PC-9 (cell line): ENCODE measurements around the gene DUS1L. TPM values are rescaled to one million over a fixed set of nuclear protein-coding genes. Genes with fewer than 3 reads are reported as not detected.

Experiments used
- BruUV-seq: library from RNA; stranded (reverse); fragments of 400-500 nt; replicated peaks from 2 replicates; lab custom pipeline; 2021; lab: Mats Ljungman, UMichigan
- CTCF ChIA-PET: fragments of 300-600 bp; sonication (Branson Sonifier 250); formaldehyde crosslinking; loops from one replicate; lab custom pipeline; 2022; ENCODE audit warnings: antibody characterized with exemption; lab: Charles Lee
- POLR2A ChIA-PET: fragments of 300-600 bp; sonication (Branson Sonifier 250); formaldehyde crosslinking; loops from one replicate; lab custom pipeline; 2022; ENCODE audit warnings: antibody characterized with exemption; ENCODE audit not compliant: unreplicated experiment; lab: Charles Lee
- DNase-seq, 2 experiments: peaks; one replicate each; pipeline versions ENCODE4 v3.0.0 to v3.0.0-alpha.2; 2015 to 2022; ENCODE audit warnings: mixed read lengths in 1 of 2
- H2AFZ ChIP-seq: fragments of 200-600 bp; sonication (generic); 2 replicates; pipeline ENCODE4 v1.8.1; 2017; ENCODE audit warnings: antibody characterized with exemption
- H3F3A ChIP-seq: fragments of 200-600 bp; sonication (generic); 2 replicates; pipeline ENCODE4 v1.8.1; 2017; ENCODE audit warnings: antibody characterized with exemption, mild to moderate bottlenecking, low read depth; ENCODE audit not compliant: insufficient read depth
- H3K27ac ChIP-seq: fragments of 200-600 bp; sonication (generic); 2 replicates; pipeline ENCODE4 v1.6.1; 2016; ENCODE audit warnings: mixed run types
- H3K27me3 ChIP-seq: fragments of 200-600 bp; sonication (generic); 2 replicates; pipeline ENCODE4 v1.6.1; 2016; ENCODE audit warnings: low read depth, mixed run types; ENCODE audit not compliant: insufficient read depth
- H3K36me3 ChIP-seq: fragments of 200-600 bp; sonication (generic); 2 replicates; pipeline ENCODE4 v1.6.1; 2016; ENCODE audit warnings: low read depth, mixed run types
- H3K4me1 ChIP-seq: fragments of 200-600 bp; sonication (generic); replicated peaks from 2 replicates; pipeline ENCODE4 v1.6.1; 2016; ENCODE audit warnings: mixed run types; ENCODE audit not compliant: insufficient read depth
- H3K4me2 ChIP-seq: fragments of 200-600 bp; sonication (generic); 2 replicates; pipeline ENCODE4 v1.6.1; 2017; ENCODE audit warnings: mixed run types
- H3K4me3 ChIP-seq: fragments of 200-600 bp; sonication (generic); 2 replicates; pipeline ENCODE4 v1.6.1; 2016; ENCODE audit warnings: mixed run types
- H3K79me2 ChIP-seq: fragments of 200-600 bp; sonication (generic); 2 replicates; pipeline ENCODE4 v1.6.1; 2017; ENCODE audit warnings: low read depth, mixed run types
- H3K9me2 ChIP-seq: fragments of 200-600 bp; sonication (generic); 2 replicates; pipeline ENCODE4 v1.8.1; 2017; ENCODE audit warnings: mild to moderate bottlenecking; ENCODE audit not compliant: insufficient read depth
- H3K9me3 ChIP-seq: fragments of 200-600 bp; sonication (generic); 2 replicates; pipeline ENCODE4 v1.8.1; 2016; ENCODE audit warnings: low read depth; ENCODE audit not compliant: insufficient read depth
- H4K20me1 ChIP-seq: fragments of 200-600 bp; sonication (generic); 2 replicates; pipeline ENCODE4 v1.8.1; 2017; ENCODE audit not compliant: insufficient read depth
- EZH2 ChIP-seq: fragments of 200-600 bp; sonication (generic); IDR thresholded peaks from 2 replicates; pipeline ENCODE4 v1.8.0; 2017; ENCODE audit warnings: antibody characterized with exemption, low read depth
- intact Hi-C: fragments of 100-400 bp; cut with micrococcal nuclease; formaldehyde crosslinking; loops from one replicate; pipeline ENCODE4 v1.10.0; 2022; ENCODE audit not compliant: unreplicated experiment
- total RNA-seq: library from RNA; stranded (reverse); gene quantifications from 2 replicates; pipeline ENCODE4 v1.2.3, GENCODE V29; 2021
- TF ChIP-seq, protein P1 (sequence below): fragments of 200-600 bp; sonication (generic); conservative IDR thresholded peaks from 2 replicates; pipeline ENCODE4 v1.6.1; 2017; ENCODE audit warnings: mixed run types, antibody characterized with exemption, mild to moderate bottlenecking, moderate library complexity

DUS1L gene
- total RNA-seq, 1 experiment from 2014 or later: 138 TPM

DNA sequence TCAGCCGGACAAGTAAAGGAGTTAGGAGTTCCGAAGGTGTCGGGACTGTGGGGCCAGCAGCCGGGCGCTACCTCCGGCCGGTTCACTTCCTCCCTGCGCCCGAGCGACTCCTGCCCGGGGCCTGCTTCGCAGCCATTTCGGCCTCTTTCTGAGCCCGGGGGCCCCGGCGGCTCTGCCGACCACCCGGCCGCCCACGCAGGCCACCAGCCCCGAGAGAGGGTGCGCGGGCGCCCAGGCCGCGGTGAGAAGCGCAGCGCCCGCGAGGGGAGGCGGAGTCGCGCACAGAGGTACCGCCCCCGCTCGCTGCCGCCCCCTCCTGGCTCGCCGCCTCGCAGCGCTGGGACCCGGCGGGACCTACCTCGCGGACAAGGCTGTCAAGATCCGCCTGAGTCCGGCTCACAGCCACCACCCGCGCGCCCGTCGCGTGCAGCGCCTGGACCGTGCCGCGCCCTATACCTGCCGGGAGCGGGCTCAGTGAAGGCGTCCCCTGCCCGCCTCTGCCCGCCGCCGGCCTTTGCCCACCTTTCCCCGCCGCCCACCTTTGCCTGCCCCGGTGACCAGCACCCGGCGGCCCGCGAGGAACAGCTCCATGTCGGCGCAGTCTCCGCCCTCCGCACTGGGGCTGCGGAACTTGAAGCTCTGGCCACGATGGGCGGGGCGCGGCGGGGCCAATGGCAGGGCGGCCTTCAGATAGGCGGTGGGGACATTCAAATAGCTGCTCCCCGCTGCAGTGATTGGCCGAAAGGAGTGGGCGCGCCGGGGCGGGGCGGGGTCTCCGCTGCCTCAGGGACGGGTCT, 28.3 kb downstream of the DUS1L start, which contains the start of gene DCXR:
TSS of gene DCXR (minus strand) at position 606 of the 797 bp plus-strand sequence. CDS start at position 591, 15 bp downstream.
- H3K4me2 ChIP-seq: peak within 1 kb of the TSS; percentile 90
- H3K27ac ChIP-seq: no peak within 1 kb of the TSS
- TF ChIP-seq, protein P1, sequence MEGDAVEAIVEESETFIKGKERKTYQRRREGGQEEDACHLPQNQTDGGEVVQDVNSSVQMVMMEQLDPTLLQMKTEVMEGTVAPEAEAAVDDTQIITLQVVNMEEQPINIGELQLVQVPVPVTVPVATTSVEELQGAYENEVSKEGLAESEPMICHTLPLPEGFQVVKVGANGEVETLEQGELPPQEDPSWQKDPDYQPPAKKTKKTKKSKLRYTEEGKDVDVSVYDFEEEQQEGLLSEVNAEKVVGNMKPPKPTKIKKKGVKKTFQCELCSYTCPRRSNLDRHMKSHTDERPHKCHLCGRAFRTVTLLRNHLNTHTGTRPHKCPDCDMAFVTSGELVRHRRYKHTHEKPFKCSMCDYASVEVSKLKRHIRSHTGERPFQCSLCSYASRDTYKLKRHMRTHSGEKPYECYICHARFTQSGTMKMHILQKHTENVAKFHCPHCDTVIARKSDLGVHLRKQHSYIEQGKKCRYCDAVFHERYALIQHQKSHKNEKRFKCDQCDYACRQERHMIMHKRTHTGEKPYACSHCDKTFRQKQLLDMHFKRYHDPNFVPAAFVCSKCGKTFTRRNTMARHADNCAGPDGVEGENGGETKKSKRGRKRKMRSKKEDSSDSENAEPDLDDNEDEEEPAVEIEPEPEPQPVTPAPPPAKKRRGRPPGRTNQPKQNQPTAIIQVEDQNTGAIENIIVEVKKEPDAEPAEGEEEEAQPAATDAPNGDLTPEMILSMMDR: peak; percentile 61
- TF ChIP-seq EZH2: no peak
- no peaks in the 10 kb centered on the region for H3K36me3 ChIP-seq
- POLR2A ChIA-PET: interaction anchor here (0.5 to 0.9 kb wide), 7 partner anchors 22 to 685 kb away, joined by 4 to 8 read pairs (median 6); partner anchors contain the start of gene DUS1L
- peak; percentile 85 to 98 for DNase-seq
- 0 out of 2 replicates have a peak, but pooled peaks cover 6% of the 10 kb centered on the region for H3K4me1 ChIP-seq
- CTCF ChIA-PET: interaction anchor here (0.6 to 1.0 kb wide), 7 partner anchors 15 to 121 kb away, joined by 3 to 10 read pairs (median 3); partner anchors contain the start of genes CENPX, FASN and LRRC45
- no peaks in the 10 kb centered on the region for H4K20me1 ChIP-seq
- no peaks in the 10 kb centered on the region for H3K27me3 ChIP-seq
- no peaks in the 10 kb centered on the region for H3K79me2 ChIP-seq
- intact Hi-C loops: loop anchor here (2.0 to 10.0 kb wide), 3 partner anchors 60 to 208 kb away; partner anchors contain the start of gene FASN
- H3K9me3 ChIP-seq: no peaks in the 10 kb centered on the region
- H3K4me3 ChIP-seq: peak within 1 kb of the TSS; percentile 66
- H3F3A ChIP-seq: peaks cover 4% of the 10 kb centered on the region; the same call in 1 of the 2 replicates
- no TSS peak for BruUV-seq
- H3K9me2 ChIP-seq: no peaks in the 10 kb centered on the region
- peak within 1 kb of the TSS; percentile 82 for H2AFZ ChIP-seq

DNA sequence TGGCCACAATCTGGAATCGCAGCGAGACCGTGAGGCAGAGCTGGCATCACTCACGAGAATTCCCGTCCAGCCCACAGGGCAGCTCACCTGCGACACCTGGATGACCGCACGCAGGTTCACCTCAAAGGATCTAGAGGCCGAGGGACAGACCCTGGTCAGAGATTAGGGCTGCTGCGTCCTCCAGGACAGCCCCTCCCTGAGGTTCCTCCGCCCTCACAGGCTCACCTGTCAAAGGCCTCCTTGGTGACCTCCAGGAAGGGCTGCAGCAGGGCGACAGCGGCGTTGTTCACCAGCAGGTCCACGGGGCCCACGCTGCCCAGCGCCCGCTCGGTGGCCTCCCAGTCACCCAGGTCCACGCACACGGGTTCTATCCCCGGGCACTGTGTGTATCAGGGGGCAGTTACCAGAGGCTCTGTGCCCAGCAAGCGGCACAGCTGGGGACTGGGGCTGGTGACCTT, 28.9 kb downstream of the DUS1L start:
- Histone ChIP-seq H4K20me1 (no peaks in the 10 kb centered on the region), H2AFZ (peak overlapping the region; percentile 82), H3K9me2 (no peaks in the 10 kb centered on the region), H3F3A (peaks cover 4% of the 10 kb centered on the region; the same call in 1 of the 2 replicates), H3K9me3 (no peaks in the 10 kb centered on the region), H3K4me3 (peak overlapping the region; percentile 66), H3K36me3 (no peaks in the 10 kb centered on the region), H3K79me2 (no peaks in the 10 kb centered on the region), H3K4me2 (peak overlapping the region; percentile 90), H3K4me1 (0 out of 2 replicates have a peak, but pooled peaks cover 6% of the 10 kb centered on the region), H3K27ac (no peak overlapping the region), H3K27me3 (no peaks in the 10 kb centered on the region)
- intact Hi-C loops: loop anchor here (2.0 to 10.0 kb wide), 3 partner anchors 61 to 208 kb away; partner anchors contain the start of gene FASN
- no peak for TF ChIP-seq EZH2
- TF ChIP-seq, protein P1: no peak
- no peak for DNase-seq
- ChIA-PET CTCF (no interaction called here), POLR2A (no interaction called here)
- BruUV-seq: no TSS peak

DNA sequence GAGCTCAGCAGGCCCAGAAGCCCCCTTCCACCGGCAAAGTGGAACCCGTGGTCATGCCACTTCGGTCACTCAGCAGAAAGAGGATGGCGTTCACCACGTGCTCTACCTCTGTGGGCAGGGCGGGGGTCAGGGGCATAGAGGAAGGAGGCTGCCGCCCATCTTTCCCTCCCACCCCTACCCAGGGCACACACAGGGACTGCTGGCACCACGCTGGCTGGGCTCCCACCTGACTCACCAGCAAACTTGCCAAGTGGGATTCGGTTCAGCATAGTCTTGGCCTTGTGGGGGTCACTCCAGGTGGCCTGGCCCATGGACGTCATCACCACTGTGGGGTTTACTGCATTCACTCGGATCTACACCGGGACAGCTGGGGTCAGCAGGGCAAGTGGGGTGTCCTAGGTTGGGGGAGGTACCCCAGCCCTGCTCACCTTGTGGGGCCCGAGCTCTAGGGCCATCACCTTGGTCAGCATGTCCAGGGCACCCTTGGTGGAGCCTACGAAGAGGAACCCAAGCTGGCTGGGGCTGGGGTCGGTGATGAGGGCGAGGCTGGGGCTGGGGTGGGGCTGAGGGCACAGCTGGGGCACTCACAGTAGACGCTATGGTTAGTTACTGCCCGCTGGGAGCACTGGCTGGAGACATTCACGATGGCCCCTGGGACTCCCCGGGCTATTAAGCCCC, 29.5 kb downstream of the DUS1L start:
- DNase-seq: no peak
- CTCF ChIA-PET: interaction anchor here (0.7 kb wide), 2 partner anchors 14 to 68 kb away, joined by 3 to 5 read pairs; no protein-coding TSS in a partner anchor
- no peak overlapping the region for H2AFZ ChIP-seq
- H4K20me1 ChIP-seq: no peaks in the 10 kb centered on the region
- peak overlapping the region; percentile 90 for H3K4me2 ChIP-seq
- H3K9me3 ChIP-seq: no peaks in the 10 kb centered on the region
- peak overlapping the region; percentile 66; the same call in 1 of the 2 replicates for H3K4me3 ChIP-seq
- H3K27ac ChIP-seq: no peak overlapping the region
- no peaks in the 10 kb centered on the region for H3K9me2 ChIP-seq
- 0 out of 2 replicates have a peak, but pooled peaks cover 6% of the 10 kb centered on the region for H3K4me1 ChIP-seq
- no peaks in the 10 kb centered on the region for H3K27me3 ChIP-seq
- no peaks in the 10 kb centered on the region for H3K36me3 ChIP-seq
- POLR2A ChIA-PET: no interaction called here
- peaks cover 4% of the 10 kb centered on the region; the same call in 1 of the 2 replicates for H3F3A ChIP-seq
- TSS peak; percentile 59 for BruUV-seq
- intact Hi-C loops: loop anchor here (2.0 to 10.0 kb wide), 3 partner anchors 61 to 209 kb away; partner anchors contain the start of gene FASN
- no peaks in the 10 kb centered on the region for H3K79me2 ChIP-seq
- TF ChIP-seq, protein P1: no peak
- no peak for TF ChIP-seq EZH2
